ENCODE data around the gene MBNL1.

- TF ChIP-seq, protein P1, sequence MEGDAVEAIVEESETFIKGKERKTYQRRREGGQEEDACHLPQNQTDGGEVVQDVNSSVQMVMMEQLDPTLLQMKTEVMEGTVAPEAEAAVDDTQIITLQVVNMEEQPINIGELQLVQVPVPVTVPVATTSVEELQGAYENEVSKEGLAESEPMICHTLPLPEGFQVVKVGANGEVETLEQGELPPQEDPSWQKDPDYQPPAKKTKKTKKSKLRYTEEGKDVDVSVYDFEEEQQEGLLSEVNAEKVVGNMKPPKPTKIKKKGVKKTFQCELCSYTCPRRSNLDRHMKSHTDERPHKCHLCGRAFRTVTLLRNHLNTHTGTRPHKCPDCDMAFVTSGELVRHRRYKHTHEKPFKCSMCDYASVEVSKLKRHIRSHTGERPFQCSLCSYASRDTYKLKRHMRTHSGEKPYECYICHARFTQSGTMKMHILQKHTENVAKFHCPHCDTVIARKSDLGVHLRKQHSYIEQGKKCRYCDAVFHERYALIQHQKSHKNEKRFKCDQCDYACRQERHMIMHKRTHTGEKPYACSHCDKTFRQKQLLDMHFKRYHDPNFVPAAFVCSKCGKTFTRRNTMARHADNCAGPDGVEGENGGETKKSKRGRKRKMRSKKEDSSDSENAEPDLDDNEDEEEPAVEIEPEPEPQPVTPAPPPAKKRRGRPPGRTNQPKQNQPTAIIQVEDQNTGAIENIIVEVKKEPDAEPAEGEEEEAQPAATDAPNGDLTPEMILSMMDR (IDR thresholded peaks at IDR 0.05; ENCODE audit: low read length): no peak
- TF ChIP-seq EZH2 (optimal IDR thresholded peaks at IDR 0.05; ENCODE audit: low read depth, low read length): no peak
Observed at GRCh38 chr3:152376351-152377183, 107.8 kb downstream of the MBNL1 start.
